IMR-90 (cell line): ENCODE data around the gene CRYBA2. TPM values are rescaled to one million over a fixed set of nuclear protein-coding genes. Genes with fewer than 3 reads are reported as not detected.
A peak's percentile ranks its signal among the peaks of the same experiment; 100 is the strongest.

Experiments
- ATAC-seq: fragments of 200-7000 bp; cut with Tn5 transposase; 2 replicates; pipeline ENCODE4 v1.9.1; 2020; ENCODE audit warnings: low read depth, mild to moderate bottlenecking, moderate library complexity
- BruUV-seq: library from RNA; stranded (reverse); fragments of 400-500 nt; replicated peaks from 2 replicates; lab custom pipeline; 2021; lab: Mats Ljungman, UMichigan
- CTCF ChIA-PET: fragments of 300-600 bp; formaldehyde crosslinking; extraction: SDS; loops from one replicate; lab custom pipeline; 2021; ENCODE audit warnings: antibody characterized with exemption; lab: Yijun Ruan, JAX
- POLR2A ChIA-PET: fragments of 300-600 bp; sonication (Branson Sonifier 250); formaldehyde crosslinking; loops from one replicate; lab custom pipeline; 2022; ENCODE audit warnings: antibody characterized with exemption; ENCODE audit not compliant: unreplicated experiment; lab: Charles Lee
- DNase-seq: peaks from one replicate; pipeline ENCODE4 v3.0.0; 2013
- H2AFZ ChIP-seq: replicated peaks from 2 replicates; pipeline ENCODE3; 2013; ENCODE audit warnings: low read length, mild to moderate bottlenecking; ENCODE audit not compliant: poor library complexity
- H2AK5ac ChIP-seq: 2 replicates; pipeline ENCODE4 v1.6.1; 2013; ENCODE audit warnings: low read depth, low read length, inconsistent platforms
- H2AK9ac ChIP-seq: replicated peaks from 2 replicates; pipeline ENCODE3; 2013; ENCODE audit warnings: mild to moderate bottlenecking, low read depth, low read length, moderate library complexity; ENCODE audit not compliant: poor library complexity
- H2BK120ac ChIP-seq: 2 replicates; pipeline ENCODE4 v1.6.1; 2013; ENCODE audit warnings: low read depth, low read length, inconsistent platforms
- H2BK15ac ChIP-seq: 3 replicates; pipeline ENCODE4 v1.6.1; 2013; ENCODE audit warnings: low read depth, low read length, inconsistent platforms
- H2BK20ac ChIP-seq: 2 replicates; pipeline ENCODE4 v1.6.1; 2013; ENCODE audit warnings: low read depth, mild to moderate bottlenecking, inconsistent platforms, low read length, moderate library complexity
- H2BK5ac ChIP-seq: 2 replicates; pipeline ENCODE4 v1.6.1; 2013; ENCODE audit warnings: mild to moderate bottlenecking, low read depth, low read length, inconsistent platforms; ENCODE audit not compliant: poor library complexity, severe bottlenecking
- H3K14ac ChIP-seq: replicated peaks from 2 replicates; pipeline ENCODE4 v1.6.1; 2013; ENCODE audit warnings: low read depth, low read length, inconsistent platforms
- H3K18ac ChIP-seq: 2 replicates; pipeline ENCODE4 v1.6.1; 2013; ENCODE audit warnings: low read depth, low read length, control low read depth
- H3K23ac ChIP-seq: 2 replicates; pipeline ENCODE4 v1.6.1; 2013; ENCODE audit warnings: low read depth, low read length, inconsistent platforms
- H3K27ac ChIP-seq: 2 replicates; pipeline ENCODE4 v1.5.1; 2013; ENCODE audit warnings: mild to moderate bottlenecking, control low read depth, low read length; ENCODE audit not compliant: insufficient read depth
- H3K27me3 ChIP-seq: 2 replicates; pipeline ENCODE4 v1.6.1; 2013; ENCODE audit warnings: low read length; ENCODE audit not compliant: control insufficient read depth, insufficient read depth
- H3K36me3 ChIP-seq: 2 replicates; pipeline ENCODE4 v1.6.1; 2013; ENCODE audit warnings: low read length, mixed read lengths; ENCODE audit not compliant: control insufficient read depth, insufficient read depth
- H3K4ac ChIP-seq: 2 replicates; pipeline ENCODE4 v1.6.1; 2013; ENCODE audit warnings: low read depth, low read length, inconsistent platforms
- H3K4me1 ChIP-seq: 2 replicates; pipeline ENCODE4 v1.6.1; 2013; ENCODE audit warnings: low read length, mixed read lengths; ENCODE audit not compliant: control insufficient read depth, insufficient read depth
- H3K4me2 ChIP-seq: 2 replicates; pipeline ENCODE4 v1.6.1; 2013; ENCODE audit warnings: low read depth, mild to moderate bottlenecking, control low read depth, low read length, moderate library complexity
- H3K4me3 ChIP-seq: 2 replicates; pipeline ENCODE4 v1.5.1; 2013; ENCODE audit warnings: low read depth, mild to moderate bottlenecking, control low read depth, low read length, moderate library complexity; ENCODE audit not compliant: insufficient read depth
- H3K56ac ChIP-seq: 2 replicates; pipeline ENCODE4 v1.6.1; 2013; ENCODE audit warnings: low read length, inconsistent platforms; ENCODE audit not compliant: insufficient read depth; ENCODE audit errors: extremely low read depth
- H3K79me1 ChIP-seq, 2 experiments: 2 replicates each; pipeline ENCODE4 v1.6.1; 2013; ENCODE audit warnings: low read length in 2 of 2, inconsistent platforms in 1 of 2, low read depth in 1 of 2
- H3K9ac ChIP-seq: 2 replicates; pipeline ENCODE4 v1.6.1; 2013; ENCODE audit warnings: low read depth, low read length, control low read depth
- H3K9me1 ChIP-seq: 2 replicates; pipeline ENCODE4 v1.6.1; 2013; ENCODE audit warnings: low read length, inconsistent platforms; ENCODE audit not compliant: insufficient read depth
- H3K9me3 ChIP-seq: 2 replicates; pipeline ENCODE4 v1.6.1; 2013; ENCODE audit warnings: low read length; ENCODE audit not compliant: control insufficient read depth, insufficient read depth
- H4K20me1 ChIP-seq: 2 replicates; pipeline ENCODE4 v1.6.1; 2013; ENCODE audit warnings: low read length, inconsistent platforms; ENCODE audit not compliant: insufficient read depth
- H4K5ac ChIP-seq: 2 replicates; pipeline ENCODE4 v1.6.1; 2013; ENCODE audit warnings: mild to moderate bottlenecking, low read depth, low read length, control low read depth
- H4K8ac ChIP-seq, 2 experiments: 2 replicates each; pipeline ENCODE4 v1.6.1; 2013; ENCODE audit warnings: low read depth in 2 of 2, low read length in 2 of 2, control low read depth in 1 of 2, inconsistent platforms in 1 of 2
- H4K91ac ChIP-seq: 2 replicates; pipeline ENCODE4 v1.6.1; 2013; ENCODE audit warnings: low read depth, low read length, inconsistent platforms; ENCODE audit not compliant: insufficient read depth
- BHLHE40 ChIP-seq: fragments of 150-350 bp; IDR thresholded peaks from 2 replicates; pipeline ENCODE4 v1.6.1; 2016; ENCODE audit warnings: mild to moderate bottlenecking, low read depth, low read length
- CEBPB ChIP-seq: IDR thresholded peaks from 2 replicates; pipeline ENCODE4 v1.6.1; 2012; ENCODE audit warnings: low read depth, low read length, improper control_type of control experiment
- MAFK ChIP-seq: IDR thresholded peaks from 2 replicates; pipeline ENCODE4 v1.6.1; 2012; ENCODE audit warnings: low read depth, low read length, improper control_type of control experiment
- MAZ ChIP-seq: IDR thresholded peaks from 2 replicates; pipeline ENCODE4 v1.6.1; 2012; ENCODE audit warnings: low read depth, mild to moderate bottlenecking, low read length, improper control_type of control experiment, moderate library complexity, borderline replicate concordance
- POLR2A ChIP-seq: IDR thresholded peaks from 2 replicates; pipeline ENCODE4 v1.6.1; 2012; ENCODE audit warnings: mild to moderate bottlenecking, low read depth, low read length
- RAD21 ChIP-seq: IDR thresholded peaks from 2 replicates; pipeline ENCODE4 v1.6.1; 2012; ENCODE audit warnings: low read length, improper control_type of control experiment
- RCOR1 ChIP-seq: IDR thresholded peaks from 2 replicates; pipeline ENCODE4 v1.6.1; 2012; ENCODE audit warnings: mild to moderate bottlenecking, low read length, improper control_type of control experiment; ENCODE audit not compliant: insufficient replicate concordance
- SMC3 ChIP-seq: fragments of 150-350 bp; IDR thresholded peaks from 2 replicates; pipeline ENCODE4 v1.6.1; 2016; ENCODE audit warnings: low read depth, mild to moderate bottlenecking, antibody characterized with exemption, low read length, moderate library complexity
- WGBS, 2 experiments: methylation state at CpG; one replicate each; pipeline versions ENCODE4 v1.1.5 to v1.1.7; 2013; ENCODE audit warnings: missing lambda C conversion rate in 2 of 2; ENCODE audit not compliant: insufficient read length in 1 of 2; ENCODE audit errors: extremely low coverage in 2 of 2; 5-methylcytosine and 5-hydroxymethylcytosine counted together
- dilution Hi-C: fragments of 300-500 bp; cut with HindIII; formaldehyde crosslinking; loops from one replicate; pipeline ENCODE4 v1.14.3; 2018; ENCODE audit warnings: low sequenced_read_pairs; ENCODE audit not compliant: unreplicated experiment
- in situ Hi-C: fragments of 300-500 bp; cut with MboI; formaldehyde crosslinking; loops from 3 replicates; pipeline ENCODE4 v1.14.3; 2019; ENCODE audit warnings: low sequenced_read_pairs, inconsistent platforms, mixed read lengths
- intact Hi-C: fragments of 100-400 bp; cut with micrococcal nuclease; formaldehyde crosslinking; loops from 2 replicates; pipeline ENCODE4 v1.10.0; 2022
- polyA plus RNA-seq, 3 experiments: library from polyadenylated mRNA; depleted of rRNA; stranded (reverse); fragments of >200 nt; gene quantifications; 2 replicates each; pipeline ENCODE4 v1.2.3, GENCODE V29; 2012; ENCODE audit warnings: low replicate concordance in 1 of 3
- total RNA-seq: library from RNA; depleted of rRNA; stranded (reverse); fragments of >200 nt; gene quantifications from 2 replicates; pipeline ENCODE4 v1.2.3, GENCODE V29; 2012
- TF ChIP-seq, protein P1 (sequence below): fragments of 150-350 bp; IDR thresholded peaks from 2 replicates; pipeline ENCODE4 v1.6.1; 2017; ENCODE audit warnings: mild to moderate bottlenecking, antibody characterized with exemption, low read length, low read depth
- TF ChIP-seq, protein P2 (sequence below): conservative IDR thresholded peaks from 2 replicates; pipeline ENCODE4 v1.5.1; 2012; ENCODE audit warnings: mild to moderate bottlenecking, low read depth, low read length, improper control_type of control experiment

CRYBA2 gene
- total and polyA plus RNA-seq, 2 of the 4 experiments (the other 2 are of a cell fraction) = not detected

DNA sequence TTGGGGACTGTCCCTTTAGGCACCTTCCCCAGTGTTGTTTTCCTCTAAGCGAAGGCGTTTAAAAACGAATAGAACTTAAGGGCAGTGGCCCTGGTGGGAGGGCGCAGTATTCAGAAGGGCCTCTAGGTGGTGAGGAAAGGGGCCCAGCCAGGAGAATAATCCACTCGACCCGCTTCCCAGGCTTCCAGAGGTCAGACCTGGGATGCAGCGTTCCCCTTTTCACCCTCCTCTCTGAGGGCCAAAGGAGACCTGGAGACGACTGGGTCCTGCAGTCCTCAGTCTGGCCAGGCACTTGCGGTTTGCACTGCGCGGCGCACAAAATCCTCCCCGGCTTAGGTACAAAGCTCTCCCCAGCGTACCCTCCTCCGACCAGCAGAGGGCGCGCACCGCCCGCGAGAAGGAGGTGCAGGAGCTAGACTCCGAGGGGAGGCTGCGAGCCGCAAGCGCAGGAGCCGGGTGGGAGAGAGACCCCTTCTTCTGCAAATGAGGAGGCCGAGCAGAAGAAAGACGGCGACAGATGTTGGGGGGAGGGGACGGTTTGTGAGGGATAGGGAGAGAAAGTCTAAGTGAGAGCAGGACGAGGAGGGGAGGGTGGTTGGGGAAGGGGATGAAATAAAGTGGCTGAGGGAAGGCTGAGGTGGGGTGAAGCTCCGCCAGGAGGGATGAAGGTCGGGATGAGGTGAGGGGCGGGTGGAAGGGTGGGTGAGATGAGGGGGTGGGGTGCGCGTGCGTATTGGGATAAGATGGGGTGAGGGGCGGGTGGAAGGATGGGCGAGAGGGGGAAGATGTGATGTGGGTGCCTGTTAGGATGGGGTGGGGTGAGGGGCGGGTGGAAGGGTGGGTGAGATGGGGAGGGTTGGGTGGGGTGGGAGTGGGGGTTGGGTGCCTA, 13.1 kb downstream of the CRYBA2 start:
- ATAC-seq = peak; percentile 97
- Histone ChIP-seq H3K4me3 (no peak overlapping the region), H3K9me3 (no peaks in the 10 kb centered on the region), H4K8ac (no peak overlapping the region), H3K27me3 (peaks cover 74% of the 10 kb centered on the region), H3K56ac (no peak overlapping the region), H4K20me1 (no peaks in the 10 kb centered on the region; the same call in 1 of the 2 replicates), H3K4me2 (peak overlapping the region; percentile 92), H3K27ac (no peak overlapping the region), H3K14ac (no peak overlapping the region), H3K9ac (no peak overlapping the region), H2AK5ac (no peak overlapping the region), H2BK15ac (no peak overlapping the region), H4K5ac (no peak overlapping the region), H4K91ac (no peak overlapping the region), H3K36me3 (no peaks in the 10 kb centered on the region), H2BK20ac (no peak overlapping the region), H3K4ac (no peak overlapping the region), H2BK120ac (no peak overlapping the region), H2BK5ac (no peak overlapping the region), H3K18ac (no peak overlapping the region), H3K9me1 (no peaks in the 10 kb centered on the region; the same call in 1 of the 2 replicates), H3K23ac (no peak overlapping the region), H2AFZ (peak overlapping the region; percentile 77), H2AK9ac (no peak overlapping the region), H3K4me1 (0 out of 2 replicates have a peak, but pooled peaks cover 2% of the 10 kb centered on the region), H3K79me1 (no peaks in the 10 kb centered on the region)
- no TSS peak for BruUV-seq
- DNase-seq = peak; percentile 65
- peak; percentile 43; the same call in 1 of the 2 replicates for TF ChIP-seq MAZ
- peak; percentile 59 for TF ChIP-seq RAD21
- TF ChIP-seq POLR2A = no peak
- TF ChIP-seq, protein P1, sequence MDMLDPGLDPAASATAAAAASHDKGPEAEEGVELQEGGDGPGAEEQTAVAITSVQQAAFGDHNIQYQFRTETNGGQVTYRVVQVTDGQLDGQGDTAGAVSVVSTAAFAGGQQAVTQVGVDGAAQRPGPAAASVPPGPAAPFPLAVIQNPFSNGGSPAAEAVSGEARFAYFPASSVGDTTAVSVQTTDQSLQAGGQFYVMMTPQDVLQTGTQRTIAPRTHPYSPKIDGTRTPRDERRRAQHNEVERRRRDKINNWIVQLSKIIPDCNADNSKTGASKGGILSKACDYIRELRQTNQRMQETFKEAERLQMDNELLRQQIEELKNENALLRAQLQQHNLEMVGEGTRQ = no peak
- TF ChIP-seq, protein P2, sequence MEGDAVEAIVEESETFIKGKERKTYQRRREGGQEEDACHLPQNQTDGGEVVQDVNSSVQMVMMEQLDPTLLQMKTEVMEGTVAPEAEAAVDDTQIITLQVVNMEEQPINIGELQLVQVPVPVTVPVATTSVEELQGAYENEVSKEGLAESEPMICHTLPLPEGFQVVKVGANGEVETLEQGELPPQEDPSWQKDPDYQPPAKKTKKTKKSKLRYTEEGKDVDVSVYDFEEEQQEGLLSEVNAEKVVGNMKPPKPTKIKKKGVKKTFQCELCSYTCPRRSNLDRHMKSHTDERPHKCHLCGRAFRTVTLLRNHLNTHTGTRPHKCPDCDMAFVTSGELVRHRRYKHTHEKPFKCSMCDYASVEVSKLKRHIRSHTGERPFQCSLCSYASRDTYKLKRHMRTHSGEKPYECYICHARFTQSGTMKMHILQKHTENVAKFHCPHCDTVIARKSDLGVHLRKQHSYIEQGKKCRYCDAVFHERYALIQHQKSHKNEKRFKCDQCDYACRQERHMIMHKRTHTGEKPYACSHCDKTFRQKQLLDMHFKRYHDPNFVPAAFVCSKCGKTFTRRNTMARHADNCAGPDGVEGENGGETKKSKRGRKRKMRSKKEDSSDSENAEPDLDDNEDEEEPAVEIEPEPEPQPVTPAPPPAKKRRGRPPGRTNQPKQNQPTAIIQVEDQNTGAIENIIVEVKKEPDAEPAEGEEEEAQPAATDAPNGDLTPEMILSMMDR = peak; percentile 72
- TF ChIP-seq RCOR1 = no peak
- TF ChIP-seq SMC3 = peak; percentile 41
- no peak for TF ChIP-seq CEBPB
- no peak for TF ChIP-seq MAFK
- no peak for TF ChIP-seq BHLHE40
- ChIA-PET POLR2A (no interaction called here), CTCF (interaction anchor here (0.6 to 1.9 kb wide), 18 partner anchors 10 to 175 kb away, joined by 3 to 10 read pairs (median 4); partner anchors contain the start of gene CDK5R2)
- dilution Hi-C loops (no loop called here), in situ Hi-C loops (no loop called here), intact Hi-C loops (no loop called here)
- 0% methylated on average over 13 of the region's 39 CpGs; no CpG with 5 or more reads in 1 of the 2 experiments for WGBS, 2 experiments
